ENCODE data around the gene POMT1. TPM values are rescaled to one million over a fixed set of nuclear protein-coding genes. Genes with fewer than 3 reads are reported as not detected.

The POMT1 gene
- total RNA-seq, 1 donor, result 24.2 TPM

GRCh38 chr9:131516930-131517329 lies 14.2 kb downstream of the POMT1 start:
- no peak overlapping the region for H3K4me3 ChIP-seq (ENCODE audit: low read depth, low read length)
- TF ChIP-seq CTCF (IDR thresholded peaks at IDR 0.05; ENCODE audit: insufficient read depth, low read length), result no peak
- DNase-seq (ENCODE audit: low read depth), result no peak

GRCh38 chr9:131517761-131518190 lies 15.1 kb downstream of the POMT1 start:
- DNase-seq (ENCODE audit: low read depth), result no peak
- H3K4me3 ChIP-seq (ENCODE audit: low read depth, low read length), result no peak overlapping the region
- TF ChIP-seq CTCF (IDR thresholded peaks at IDR 0.05; ENCODE audit: insufficient read depth, low read length), result no peak

- no peak for TF ChIP-seq CTCF (IDR thresholded peaks at IDR 0.05; ENCODE audit: insufficient read depth, low read length)
- DNase-seq (ENCODE audit: low read depth), result no peak
- H3K4me3 ChIP-seq (ENCODE audit: low read depth, low read length), result no peak overlapping the region
These were observed 15.8 kb downstream of the POMT1 start for GRCh38 chr9:131518553-131518952.

GRCh38 chr9:131520503-131520902 lies 17.8 kb downstream of the POMT1 start:
- H3K4me3 ChIP-seq (ENCODE audit: low read depth, low read length), result no peak overlapping the region
- no peak for DNase-seq (ENCODE audit: low read depth)
- no peak for TF ChIP-seq CTCF (IDR thresholded peaks at IDR 0.05; ENCODE audit: insufficient read depth, low read length)

- TF ChIP-seq CTCF (IDR thresholded peaks at IDR 0.05; ENCODE audit: insufficient read depth, low read length), result no peak
- no peak overlapping the region for H3K4me3 ChIP-seq (ENCODE audit: low read depth, low read length)
- DNase-seq (ENCODE audit: low read depth), result no peak
These were observed 18.5 kb downstream of the POMT1 start for GRCh38 chr9:131521203-131521602.

GRCh38 chr9:131521822-131522221 lies 19.1 kb downstream of the POMT1 start:
- TF ChIP-seq CTCF (IDR thresholded peaks at IDR 0.05; ENCODE audit: insufficient read depth, low read length), result no peak
- DNase-seq (ENCODE audit: low read depth), result no peak
- no peak overlapping the region for H3K4me3 ChIP-seq (ENCODE audit: low read depth, low read length)
